Stimulated activated CD4-positive, alpha-beta T cell treated with anti-CD3 and anti-CD28 coated beads, Interleukin-12 subunit alpha, Interleukin-12 subunit beta, amount 100 ng/mL, for 48 hours (primary cell): ENCODE data around the gene RPTOR.

Experiments
- DNase-seq, 3 donors: peaks; one replicate each; pipeline ENCODE4 v3.0.0-alpha.2; 2020; ENCODE audit warnings: low read depth in 2 of 3, low spot score in 1 of 3

The RPTOR gene

GRCh38 chr17:80640366-80641084 is 95.9 kb downstream of the RPTOR start:
- DNase-seq: no peak

GRCh38 chr17:80643326-80644099 is 98.9 kb downstream of the RPTOR start:
- no peak for DNase-seq

GRCh38 chr17:80644536-80644935 is 99.9 kb downstream of the RPTOR start:
- DNase-seq: no peak

GRCh38 chr17:80645706-80646325 is 101.2 kb downstream of the RPTOR start:
- DNase-seq: no peak

GRCh38 chr17:80646328-80646727 is 101.7 kb downstream of the RPTOR start:
- no peak for DNase-seq

GRCh38 chr17:80647746-80648145 is 103.1 kb downstream of the RPTOR start:
- DNase-seq: no peak

GRCh38 chr17:80649200-80649644 is 104.6 kb downstream of the RPTOR start:
- DNase-seq: no peak

GRCh38 chr17:80649672-80650330 is 105.2 kb downstream of the RPTOR start:
- DNase-seq: peak; percentile 75 to 78 (median 77)

- no peak for DNase-seq
Measured at GRCh38 chr17:80650331-80650672, 105.7 kb downstream of the RPTOR start.

- DNase-seq: no peak
Measured at GRCh38 chr17:80650751-80651518, 106.3 kb downstream of the RPTOR start.

GRCh38 chr17:80652756-80653330 is 108.2 kb downstream of the RPTOR start:
- no peak for DNase-seq

GRCh38 chr17:80653856-80654255 is 109.2 kb downstream of the RPTOR start:
- DNase-seq: no peak

- DNase-seq: no peak
Measured at GRCh38 chr17:80655608-80656007, 111.0 kb downstream of the RPTOR start.

GRCh38 chr17:80656590-80656989 is 112.0 kb downstream of the RPTOR start:
- DNase-seq: no peak

GRCh38 chr17:80657561-80657960 is 112.9 kb downstream of the RPTOR start:
- no peak for DNase-seq

- DNase-seq: no peak
Measured at GRCh38 chr17:80658821-80659220, 114.2 kb downstream of the RPTOR start.

GRCh38 chr17:80659651-80660050 is 115.0 kb downstream of the RPTOR start:
- no peak for DNase-seq

GRCh38 chr17:80660527-80661198 is 116.0 kb downstream of the RPTOR start:
- DNase-seq: no peak

GRCh38 chr17:80662557-80662956 is 117.9 kb downstream of the RPTOR start:
- DNase-seq: no peak

- DNase-seq: peak in 2 of 3 donors; percentile 26 to 31
Measured at GRCh38 chr17:80663781-80664206, 119.2 kb downstream of the RPTOR start.
